Activated T-helper 1 cell treated with anti-CD3 and anti-CD28 coated beads, Interleukin-2, amount 50 U/mL, for 16 hours (primary cell): ENCODE measurements around the gene EFNA1.
"Not testable (repeated sequence)": the region's sequence is repeated elsewhere in the genome, so short reads cannot be mapped to it uniquely, and the experiment has no call there.

ENCODE experiments used
- DNase-seq, 2 donors: peaks; one replicate each; pipeline ENCODE4 v3.0.0-alpha.2; 2020; ENCODE audit warnings: low read depth in 1 of 2, low spot score in 1 of 2

The EFNA1 gene

DNA sequence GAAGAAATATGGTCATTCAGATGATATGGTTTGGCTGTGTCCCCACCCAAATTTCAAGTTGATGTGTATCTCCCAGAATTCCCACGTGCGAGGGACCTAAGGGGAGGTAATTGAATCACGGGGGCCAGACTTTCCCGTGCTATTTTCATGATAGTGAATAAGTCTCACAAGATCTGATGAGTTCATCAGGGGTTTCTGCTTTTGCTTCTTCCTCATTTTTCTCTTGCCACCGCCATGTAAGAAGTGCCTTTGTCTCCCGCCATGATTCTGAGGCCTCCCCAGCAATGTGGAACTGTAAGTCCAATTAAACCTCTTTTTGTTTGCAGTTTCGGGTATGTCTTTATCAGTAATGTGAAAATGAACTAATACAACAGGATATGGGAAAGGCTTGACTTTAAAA lies 14.1 kb downstream of the EFNA1 start:
- no peak for DNase-seq

- no peak for DNase-seq
Measured at GRCh38 chr1:155145491-155145890, 17.8 kb downstream of the EFNA1 start.

DNA sequence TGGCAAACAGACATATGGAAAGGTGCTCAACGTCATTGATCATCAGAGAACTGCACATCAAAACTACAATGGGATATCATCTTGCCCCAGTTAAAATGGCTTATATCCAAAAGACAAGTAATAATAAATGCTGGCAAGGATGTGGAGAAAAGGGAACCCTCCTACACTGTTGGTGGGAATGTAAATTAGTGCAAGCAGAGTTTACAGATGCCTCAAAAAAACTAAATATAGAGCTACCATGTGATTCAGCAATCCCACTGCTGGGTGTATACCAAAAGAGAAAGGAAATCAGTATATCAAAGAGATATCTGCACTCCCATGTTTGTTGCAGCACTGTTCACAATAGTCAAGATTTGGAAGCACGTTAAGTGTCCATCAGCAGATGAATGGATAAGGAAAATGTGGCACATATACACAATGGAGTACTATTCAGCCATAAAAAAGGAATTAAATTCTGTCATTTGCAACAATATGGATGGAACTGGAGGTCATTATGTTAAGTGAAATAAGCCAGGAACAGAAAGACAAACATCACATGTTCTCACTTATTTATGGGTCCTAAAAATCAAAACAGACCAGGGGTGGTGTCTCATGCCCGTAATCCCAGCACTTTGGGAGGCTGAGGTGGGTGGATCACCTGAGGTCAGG lies 28.4 kb downstream of the EFNA1 start:
- not testable (repeated sequence) for DNase-seq

GRCh38 chr1:155158991-155159390 lies 31.3 kb downstream of the EFNA1 start:
- DNase-seq, result no peak

- no peak for DNase-seq
Measured at GRCh38 chr1:155160128-155160527, 32.5 kb downstream of the EFNA1 start.

GRCh38 chr1:155162631-155163030 lies 35.0 kb downstream of the EFNA1 start:
- not testable (repeated sequence) for DNase-seq

DNA sequence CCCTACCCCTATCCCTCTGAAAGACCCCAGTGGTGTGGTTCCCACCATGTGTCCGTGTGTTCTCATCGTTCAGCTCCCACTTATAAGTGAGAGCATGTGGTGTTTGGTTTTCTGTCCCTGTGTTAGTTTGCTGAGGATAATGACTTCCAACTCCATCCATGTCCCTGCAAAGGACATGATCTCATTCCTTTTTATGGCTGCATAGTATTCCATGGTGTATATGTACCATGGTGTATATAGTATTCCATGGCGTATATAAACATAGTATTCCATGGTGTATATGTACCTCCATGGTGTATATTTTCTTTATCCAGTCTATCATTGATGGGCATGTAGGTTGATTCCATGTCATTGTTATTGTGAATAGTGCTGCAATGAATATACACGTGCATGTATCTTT lies 36.1 kb downstream of the EFNA1 start:
- not testable (repeated sequence) for DNase-seq

GRCh38 chr1:155164625-155165024 lies 36.9 kb downstream of the EFNA1 start:
- not testable (repeated sequence) for DNase-seq

DNA sequence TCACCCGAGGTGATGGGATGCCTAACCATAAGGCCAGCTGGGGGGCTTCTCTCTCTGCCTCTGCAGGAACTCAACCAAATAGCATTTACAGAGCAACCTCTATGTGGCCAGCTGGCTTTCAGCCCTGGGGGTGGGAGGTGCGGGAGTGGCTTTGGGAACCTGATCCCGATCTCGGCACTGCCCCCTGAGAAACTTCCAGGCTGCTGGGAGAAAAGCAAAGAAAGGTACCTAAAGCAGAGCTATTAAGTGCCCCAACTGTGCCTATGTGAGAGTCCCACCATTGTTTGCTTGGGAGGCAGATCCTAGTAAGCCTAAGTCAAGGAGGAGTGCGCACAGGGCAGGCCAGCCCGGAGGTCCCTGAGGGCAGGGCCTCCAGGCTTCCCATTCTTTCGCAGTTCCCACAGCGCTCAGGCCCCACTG lies 38.4 kb downstream of the EFNA1 start:
- no peak for DNase-seq

GRCh38 chr1:155166471-155167165 lies 38.9 kb downstream of the EFNA1 start:
- no peak for DNase-seq

GRCh38 chr1:155167166-155168104 lies 39.8 kb downstream of the EFNA1 start:
- peak; percentile 73 to 82 for DNase-seq

DNA sequence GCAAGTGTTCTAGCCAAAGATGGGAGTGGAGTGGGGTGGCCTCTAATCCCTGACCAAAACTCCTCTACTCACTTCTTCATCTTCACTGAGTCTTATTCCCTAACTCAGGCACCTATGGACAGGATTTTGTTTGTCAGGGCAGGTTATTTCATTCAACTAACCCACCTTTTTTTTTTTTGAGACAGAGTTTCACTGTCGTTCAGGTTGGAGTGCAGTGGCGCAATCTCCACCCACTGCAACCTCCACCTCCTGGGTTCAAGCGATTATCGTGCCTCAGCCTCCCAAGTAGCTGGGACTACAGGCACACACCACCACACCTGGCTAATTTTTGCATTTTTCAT lies 40.4 kb downstream of the EFNA1 start:
- DNase-seq, result not testable (repeated sequence)

DNA sequence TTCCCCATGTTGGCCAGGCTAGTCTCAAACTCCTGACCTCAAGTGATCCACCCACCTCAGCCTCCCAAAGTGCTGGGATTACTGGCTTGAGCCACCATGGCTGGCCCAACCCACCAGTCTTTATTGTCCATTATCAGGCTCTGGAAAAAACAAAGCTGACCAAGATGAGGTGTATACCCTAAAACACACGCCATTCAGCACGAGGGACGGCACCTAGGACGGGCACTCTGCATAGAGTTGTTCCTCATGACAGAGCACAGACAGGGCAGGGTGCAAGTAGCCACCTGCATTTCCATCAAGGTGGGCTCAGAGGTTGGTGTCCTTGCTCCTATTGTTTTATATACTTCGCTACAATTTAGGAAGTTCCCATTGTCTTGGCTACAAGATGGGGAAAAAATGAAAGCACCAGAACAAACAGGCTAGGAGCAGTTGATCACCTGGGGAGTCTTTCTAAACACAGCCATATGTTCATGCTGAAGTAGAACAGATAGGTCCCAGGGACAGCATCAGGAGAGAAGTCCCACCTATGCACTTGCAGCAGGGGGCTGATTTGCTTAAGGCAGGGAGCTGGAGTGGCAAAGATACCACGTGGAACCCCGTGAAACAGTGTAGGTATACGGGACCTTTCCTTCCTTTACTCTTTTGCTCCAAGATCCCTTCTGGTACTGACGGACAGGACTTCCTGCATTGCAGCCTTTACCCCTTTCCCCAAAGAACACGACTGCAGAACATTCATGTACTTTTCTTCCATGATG lies 41.0 kb downstream of the EFNA1 start:
- no peak for DNase-seq

- no peak for DNase-seq
Measured at GRCh38 chr1:155169541-155169940, 41.9 kb downstream of the EFNA1 start.

GRCh38 chr1:155170101-155170785 lies 42.6 kb downstream of the EFNA1 start:
- DNase-seq, result no peak

GRCh38 chr1:155170806-155171205 lies 43.1 kb downstream of the EFNA1 start:
- no peak for DNase-seq

GRCh38 chr1:155171836-155172731 lies 44.4 kb downstream of the EFNA1 start:
- DNase-seq, result no peak

GRCh38 chr1:155172732-155173477 lies 45.2 kb downstream of the EFNA1 start, which contains the start of gene KRTCAP2:
KRTCAP2 (minus strand) TSS chr1:155173304; CDS start chr1:155173224, 80 bp downstream.
- peak; percentile 92 to 93 for DNase-seq
